ENCODE results near the gene DUS3L.
"Not testable (repeated sequence)": the region's sequence is repeated elsewhere in the genome, so short reads cannot be mapped to it uniquely, and the experiment has no call there.

DUS3L gene

GRCh38 chr19:5799247-5800241, 8.6 kb upstream of the DUS3L start:
- DNase-seq = no peak

- DNase-seq = no peak
These were observed 7.3 kb upstream of the DUS3L start for GRCh38 chr19:5798244-5798643.

GRCh38 chr19:5795382-5795919, 4.5 kb upstream of the DUS3L start:
- DNase-seq = no peak

- DNase-seq = no peak
These were observed 2.2 kb upstream of the DUS3L start for GRCh38 chr19:5793188-5793587.

GRCh38 chr19:5792224-5792623, 1.3 kb upstream of the DUS3L start:
- DNase-seq = no peak

- DNase-seq = no peak
These were observed 941 bp downstream of the DUS3L start for GRCh38 chr19:5789886-5790558.

- no peak for DNase-seq
These were observed 1.6 kb downstream of the DUS3L start for GRCh38 chr19:5789351-5789761.

- DNase-seq = no peak
These were observed 2.5 kb downstream of the DUS3L start for GRCh38 chr19:5788422-5788821.

- no peak for DNase-seq
These were observed 3.4 kb downstream of the DUS3L start for GRCh38 chr19:5787409-5788182.

- DNase-seq = no peak
These were observed 4.2 kb downstream of the DUS3L start for GRCh38 chr19:5786593-5787408.

GRCh38 chr19:5785423-5785822, 5.5 kb downstream of the DUS3L start:
- DNase-seq = no peak

GRCh38 chr19:5784581-5785147, 6.3 kb downstream of the DUS3L start, which contains the start of gene PRR22:
Gene PRR22, minus strand, starts transcription at chr19:5784746. Its CDS starts 86 bp downstream, at chr19:5784660.
- no peak for DNase-seq

GRCh38 chr19:5782945-5783919, 7.7 kb downstream of the DUS3L start:
- no peak for DNase-seq

- DNase-seq = no peak
These were observed 8.6 kb downstream of the DUS3L start for GRCh38 chr19:5782322-5782721.

- DNase-seq = not testable (repeated sequence)
These were observed 10.0 kb downstream of the DUS3L start for GRCh38 chr19:5780916-5781315.

GRCh38 chr19:5778402-5778801, 12.6 kb downstream of the DUS3L start:
- DNase-seq = no peak

- no peak for DNase-seq
These were observed 15.2 kb downstream of the DUS3L start for GRCh38 chr19:5775668-5776309.

- DNase-seq = no peak
These were observed 16.0 kb downstream of the DUS3L start for GRCh38 chr19:5774921-5775320.

- DNase-seq = no peak
These were observed 17.7 kb downstream of the DUS3L start for GRCh38 chr19:5773276-5773675.

- DNase-seq = no peak
These were observed 18.5 kb downstream of the DUS3L start for GRCh38 chr19:5772416-5772815.
